GM12801 (cell line): ENCODE data around the gene CYP2D6.

Experiments
- CTCF ChIP-seq: IDR thresholded peaks from one replicate; pipeline ENCODE4 v1.5.1; 2011; ENCODE audit warnings: control low read depth; ENCODE audit not compliant: insufficient read length; ENCODE audit errors: extremely low read depth

CYP2D6 gene

GRCh38 chr22:42156121-42156520, 25.5 kb upstream of the CYP2D6 start:
- TF ChIP-seq CTCF = no peak

GRCh38 chr22:42155053-42155543, 24.5 kb upstream of the CYP2D6 start:
- TF ChIP-seq CTCF = no peak

GRCh38 chr22:42154293-42155052, 23.9 kb upstream of the CYP2D6 start:
- TF ChIP-seq CTCF = no peak

GRCh38 chr22:42152661-42153270, 22.2 kb upstream of the CYP2D6 start:
- TF ChIP-seq CTCF = no peak

GRCh38 chr22:42151924-42152635, 21.5 kb upstream of the CYP2D6 start:
- TF ChIP-seq CTCF = no peak

- TF ChIP-seq CTCF = no peak
Observed at GRCh38 chr22:42150727-42151590, 20.3 kb upstream of the CYP2D6 start.
